SK-N-SH (cell line): ENCODE measurements around the gene GNB5. TPM values are rescaled to one million over a fixed set of nuclear protein-coding genes. Genes with fewer than 3 reads are reported as not detected.

ENCODE experiments used
- CTCF ChIA-PET: fragments of 300-600, 350-600 bp; formaldehyde crosslinking; extraction: SDS; loops from one replicate; lab custom pipeline; 2021; lab: Yijun Ruan, JAX
- POLR2A ChIA-PET: fragments of 350-600 bp; sonication (Branson Sonifier 250); formaldehyde crosslinking; extraction: SDS; loops from one replicate; lab custom pipeline; 2020; ENCODE audit warnings: antibody characterized with exemption, inconsistent platforms; lab: Yijun Ruan, JAX
- DNase-seq: peaks from one replicate; pipeline ENCODE4 v3.0.0; 2012
- H2AFZ ChIP-seq: fragments of 200-600 bp; sonication (generic); 2 replicates; pipeline ENCODE4 v1.8.1; 2016; ENCODE audit warnings: antibody characterized with exemption, mild to moderate bottlenecking, low read depth
- H3F3A ChIP-seq: fragments of 200-600 bp; sonication (generic); replicated peaks from 2 replicates; pipeline ENCODE3; 2016; ENCODE audit warnings: antibody characterized with exemption, mild to moderate bottlenecking; ENCODE audit not compliant: insufficient read depth
- H3K27ac ChIP-seq, 2 experiments: fragments of 200-500 bp in 1 of 2; fragments of 200-600 bp in 1 of 2; sonication (Bioruptor generic) in 1 of 2; sonication (generic), shearing (Covaris generic) in 1 of 2; 2 replicates each; pipeline versions ENCODE4 v1.5.1 to v1.6.1; 2014 to 2016; ENCODE audit warnings: low read depth in 2 of 2, inconsistent platforms in 1 of 2, low read length in 1 of 2, mild to moderate bottlenecking in 1 of 2, mixed read lengths in 1 of 2
- H3K27me3 ChIP-seq: fragments of 200-600 bp; sonication (generic), shearing (Covaris generic); 2 replicates; pipeline ENCODE4 v1.6.1; 2016; ENCODE audit warnings: mixed run types; ENCODE audit not compliant: insufficient read depth
- H3K36me3 ChIP-seq, 2 experiments: fragments of 200-500 bp in 1 of 2; fragments of 200-600 bp in 1 of 2; sonication (Bioruptor generic) in 1 of 2; sonication (generic) in 1 of 2; replicated peaks in 1 of 2; 2 replicates each; pipeline versions ENCODE3 to v1.5.1; 2014 to 2016; ENCODE audit warnings: low read length in 1 of 2, mild to moderate bottlenecking in 1 of 2; ENCODE audit not compliant: insufficient read depth in 2 of 2, control insufficient read depth in 1 of 2
- H3K4me1 ChIP-seq, 2 experiments: fragments of 200-500 bp in 1 of 2; fragments of 200-600 bp in 1 of 2; sonication (Bioruptor generic) in 1 of 2; sonication (generic), shearing (Covaris generic) in 1 of 2; 2 replicates each; pipeline versions ENCODE4 v1.5.1 to v1.6.1; 2014 to 2016; ENCODE audit warnings: low read depth in 1 of 2, low read length in 1 of 2, mixed run types in 1 of 2; ENCODE audit not compliant: insufficient read depth in 2 of 2, control insufficient read depth in 1 of 2
- H3K4me2 ChIP-seq: fragments of 200-600 bp; sonication (generic), shearing (Covaris generic); 2 replicates; pipeline ENCODE4 v1.6.1; 2017; ENCODE audit warnings: mixed run types
- H3K4me3 ChIP-seq, 2 experiments: fragments of 200-500 bp in 1 of 2; fragments of 200-600 bp in 1 of 2; sonication (Bioruptor generic) in 1 of 2; sonication (generic), shearing (Covaris generic) in 1 of 2; 2 replicates each; pipeline versions ENCODE4 v1.5.1 to v1.8.1; 2014 to 2016; ENCODE audit warnings: low read depth in 2 of 2, inconsistent platforms in 1 of 2, low read length in 1 of 2, mild to moderate bottlenecking in 1 of 2, mixed read lengths in 1 of 2, moderate library complexity in 1 of 2
- H3K79me2 ChIP-seq: fragments of 200-600 bp; sonication (generic); 2 replicates; pipeline ENCODE4 v1.8.1; 2017; ENCODE audit warnings: mild to moderate bottlenecking; ENCODE audit not compliant: insufficient read depth
- H3K9ac ChIP-seq: fragments of 200-600 bp; sonication (generic); 2 replicates; pipeline ENCODE4 v1.6.1; 2017; ENCODE audit warnings: mixed run types
- H3K9me2 ChIP-seq: fragments of 200-600 bp; sonication (generic); 2 replicates; pipeline ENCODE4 v1.6.1; 2017; ENCODE audit warnings: mixed run types
- H3K9me3 ChIP-seq: fragments of 200-600 bp; sonication (generic); 2 replicates; pipeline ENCODE4 v1.6.1; 2017; ENCODE audit warnings: mixed run types, mild to moderate bottlenecking, moderate library complexity
- H4K20me1 ChIP-seq: fragments of 200-600 bp; sonication (generic); 2 replicates; pipeline ENCODE4 v1.6.1; 2017; ENCODE audit warnings: mild to moderate bottlenecking, mixed run types; ENCODE audit not compliant: insufficient read depth
- CHD2 ChIP-seq: fragments of 150-350 bp; IDR thresholded peaks from 2 replicates; pipeline ENCODE4 v1.6.1; 2018; ENCODE audit warnings: low read length; ENCODE audit not compliant: partially characterized antibody
- ELF1 ChIP-seq: IDR thresholded peaks from 2 replicates; pipeline ENCODE4 v1.4.0; 2012
- FOSL2 ChIP-seq: IDR thresholded peaks from 2 replicates; pipeline ENCODE4 v1.4.0; 2012; ENCODE audit warnings: low read depth, mild to moderate bottlenecking, moderate library complexity, borderline replicate concordance
- GABPA ChIP-seq: IDR thresholded peaks from 2 replicates; pipeline ENCODE4 v1.4.0; 2012; ENCODE audit warnings: low read depth, mild to moderate bottlenecking
- MEF2A ChIP-seq: IDR thresholded peaks from 2 replicates; pipeline ENCODE4 v1.4.0; 2012; ENCODE audit warnings: low read depth, borderline replicate concordance
- MXI1 ChIP-seq: IDR thresholded peaks from 2 replicates; pipeline ENCODE4 v1.6.1; 2012; ENCODE audit warnings: mild to moderate bottlenecking, low read depth, low read length, improper control_type of control experiment
- NRF1 ChIP-seq: IDR thresholded peaks from 2 replicates; pipeline ENCODE4 v1.6.1; 2012; ENCODE audit warnings: low read depth, mild to moderate bottlenecking, low read length
- PBX3 ChIP-seq: IDR thresholded peaks from 2 replicates; pipeline ENCODE4; 2012
- REST ChIP-seq: IDR thresholded peaks from 2 replicates; pipeline ENCODE4 v1.6.1; 2012; ENCODE audit warnings: mild to moderate bottlenecking, low read depth, low read length, moderate library complexity
- RXRA ChIP-seq: IDR thresholded peaks from 2 replicates; pipeline ENCODE4 v1.4.0; 2012; ENCODE audit warnings: low read depth, mild to moderate bottlenecking, borderline replicate concordance
- SIN3A ChIP-seq: IDR thresholded peaks from 2 replicates; pipeline ENCODE4 v1.6.1; 2012; ENCODE audit warnings: low read depth, mild to moderate bottlenecking, low read length, moderate library complexity, borderline replicate concordance
- SMC3 ChIP-seq: IDR thresholded peaks from 2 replicates; pipeline ENCODE4 v1.6.1; 2012; ENCODE audit warnings: low read depth, low read length, improper control_type of control experiment
- TCF12 ChIP-seq: IDR thresholded peaks from 2 replicates; pipeline ENCODE4 v1.4.0; 2012
- TEAD4 ChIP-seq: IDR thresholded peaks from 2 replicates; pipeline ENCODE4 v1.4.0; 2012; ENCODE audit warnings: mild to moderate bottlenecking, borderline replicate concordance; ENCODE audit not compliant: insufficient read depth
- USF1 ChIP-seq: IDR thresholded peaks from 2 replicates; pipeline ENCODE4 v1.4.0; 2012; ENCODE audit warnings: low read depth, borderline replicate concordance
- WGBS: methylation state at CpG from one replicate; pipeline ENCODE4 v1.1.6; 2017; ENCODE audit warnings: low lambda C conversion rate; 5-methylcytosine and 5-hydroxymethylcytosine counted together
- polyA plus RNA-seq, 3 experiments: library from polyadenylated mRNA; depleted of rRNA; stranded (reverse); fragments of >200 nt; gene quantifications; 2 replicates each; pipeline ENCODE4 v1.2.3, GENCODE V29; 2012

GNB5 gene
- polyA plus RNA-seq, 1 of the 3 experiments (the other 2 are of a cell fraction), result 73.7 TPM

GRCh38 chr15:52158084-52158765, 33.0 kb downstream of the GNB5 start (continued):
- TF ChIP-seq SIN3A (no peak), FOSL2 (no peak), TEAD4 (no peak), CHD2 (no peak)

- H3K4me2 ChIP-seq, result no peak overlapping the region
- no peak overlapping the region for H2AFZ ChIP-seq
- H3K4me1 ChIP-seq, result no peaks in the 10 kb centered on the region
- H3K9me3 ChIP-seq, result no peaks in the 10 kb centered on the region
- H4K20me1 ChIP-seq, result no peaks in the 10 kb centered on the region
- H3K79me2 ChIP-seq, result peaks cover 7% of the 10 kb centered on the region; the same call in 1 of the 2 replicates
- no peak overlapping the region for H3K27ac ChIP-seq
- ChIA-PET CTCF (no interaction called here), POLR2A (no interaction called here)
- no peak overlapping the region for H3K4me3 ChIP-seq
- DNase-seq, result no peak
- TF ChIP-seq GABPA (no peak), NRF1 (no peak), SIN3A (no peak), TCF12 (no peak), MEF2A (no peak), USF1 (no peak), CHD2 (no peak), ELF1 (no peak), REST (no peak), MXI1 (no peak), RXRA (no peak), PBX3 (no peak), SMC3 (no peak)
- no peaks in the 10 kb centered on the region for H3K9me2 ChIP-seq
- no peak overlapping the region for H3K9ac ChIP-seq
- H3K27me3 ChIP-seq, result no peaks in the 10 kb centered on the region
- no peaks in the 10 kb centered on the region for H3F3A ChIP-seq
- H3K36me3 ChIP-seq, result peaks cover 9 to 20% of the 10 kb centered on the region in 2 experiments
- 92% methylated on average over 2 of the region's 2 CpGs for WGBS
These were observed 35.3 kb downstream of the GNB5 start for GRCh38 chr15:52155878-52156277.
